Measurements from ENCODE around the gene CASKIN1. TPM values are rescaled to one million over a fixed set of nuclear protein-coding genes. Genes with fewer than 3 reads are reported as not detected.
"Not testable (repeated sequence)": the region's sequence is repeated elsewhere in the genome, so short reads cannot be mapped to it uniquely, and the experiment has no call there.

CASKIN1 gene
- total RNA-seq, 4 donors from 2014 or later, result 0.13 to 1.2 (median 0.40) TPM

DNA sequence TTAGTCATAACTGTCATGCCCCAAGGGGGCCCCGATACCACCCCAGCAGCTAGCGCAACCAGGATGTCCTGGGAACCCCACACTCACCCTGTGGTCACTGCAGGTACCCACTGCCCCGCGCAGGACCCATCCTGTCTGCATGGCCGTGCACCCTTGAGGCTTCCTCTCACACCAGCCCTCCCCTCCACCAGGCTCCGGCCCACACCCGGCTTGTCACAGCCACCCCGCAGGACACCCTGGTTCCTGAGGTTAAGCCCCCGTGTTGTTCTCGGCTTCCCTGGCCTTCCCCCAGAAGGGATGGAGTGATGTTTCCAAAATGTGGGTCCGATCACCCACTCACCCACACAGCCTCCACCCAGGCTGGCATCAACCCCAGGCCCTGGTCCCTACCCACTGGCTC, 47.4 kb upstream of the CASKIN1 start:
- H3K27ac ChIP-seq, result no peak overlapping the region
- peaks cover 43 to 44% of the 10 kb centered on the region in 2 donors for H3K36me3 ChIP-seq
- TF ChIP-seq, protein P1, sequence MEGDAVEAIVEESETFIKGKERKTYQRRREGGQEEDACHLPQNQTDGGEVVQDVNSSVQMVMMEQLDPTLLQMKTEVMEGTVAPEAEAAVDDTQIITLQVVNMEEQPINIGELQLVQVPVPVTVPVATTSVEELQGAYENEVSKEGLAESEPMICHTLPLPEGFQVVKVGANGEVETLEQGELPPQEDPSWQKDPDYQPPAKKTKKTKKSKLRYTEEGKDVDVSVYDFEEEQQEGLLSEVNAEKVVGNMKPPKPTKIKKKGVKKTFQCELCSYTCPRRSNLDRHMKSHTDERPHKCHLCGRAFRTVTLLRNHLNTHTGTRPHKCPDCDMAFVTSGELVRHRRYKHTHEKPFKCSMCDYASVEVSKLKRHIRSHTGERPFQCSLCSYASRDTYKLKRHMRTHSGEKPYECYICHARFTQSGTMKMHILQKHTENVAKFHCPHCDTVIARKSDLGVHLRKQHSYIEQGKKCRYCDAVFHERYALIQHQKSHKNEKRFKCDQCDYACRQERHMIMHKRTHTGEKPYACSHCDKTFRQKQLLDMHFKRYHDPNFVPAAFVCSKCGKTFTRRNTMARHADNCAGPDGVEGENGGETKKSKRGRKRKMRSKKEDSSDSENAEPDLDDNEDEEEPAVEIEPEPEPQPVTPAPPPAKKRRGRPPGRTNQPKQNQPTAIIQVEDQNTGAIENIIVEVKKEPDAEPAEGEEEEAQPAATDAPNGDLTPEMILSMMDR (IDR thresholded peaks at IDR 0.05), result no peak
- no peak for TF ChIP-seq POLR2A (IDR thresholded peaks at IDR 0.05)
- H3K9me3 ChIP-seq, result no peaks in the 10 kb centered on the region
- H3K4me3 ChIP-seq (replicated peaks in 1 of 3), result no peak overlapping the region
- intact Hi-C loops (cut with DNase I), result no loop called here
- WGBS, 2 donors, result 97 to 99% methylated on average over 11 of the region's 11 CpGs
- H3K27me3 ChIP-seq, result no peaks in the 10 kb centered on the region
- no peaks in the 10 kb centered on the region for H3K4me1 ChIP-seq
- DNase-seq, result no peak

DNA sequence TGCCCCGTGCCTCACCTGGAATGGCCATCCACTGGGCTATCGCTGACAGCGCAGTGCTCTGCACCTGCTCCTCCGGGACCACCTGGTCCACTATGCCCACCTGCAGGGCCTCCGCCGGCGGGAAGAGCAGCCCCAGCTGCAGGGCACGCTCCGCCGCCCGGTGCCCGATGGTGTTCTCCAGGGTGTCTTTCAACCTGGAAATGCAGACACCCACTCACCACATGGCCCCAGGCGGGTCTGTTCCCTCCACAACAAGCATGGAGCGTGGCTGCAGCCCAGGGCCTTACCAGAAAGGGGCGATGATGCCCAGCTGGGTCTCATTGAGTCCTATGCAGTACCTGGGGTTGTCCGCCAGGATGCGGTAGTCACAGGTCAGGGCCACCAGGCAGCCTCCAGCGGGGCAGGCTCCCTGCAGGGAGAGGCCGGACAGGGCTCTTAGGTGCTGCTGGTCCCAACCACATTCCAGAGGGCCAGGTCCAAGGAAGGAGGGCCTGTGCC, 46.7 kb upstream of the CASKIN1 start:
- peaks cover 43 to 44% of the 10 kb centered on the region in 2 donors for H3K36me3 ChIP-seq
- no peaks in the 10 kb centered on the region for H3K9me3 ChIP-seq
- DNase-seq, result no peak
- no peaks in the 10 kb centered on the region for H3K27me3 ChIP-seq
- H3K4me3 ChIP-seq (replicated peaks in 1 of 3), result no peak overlapping the region
- TF ChIP-seq POLR2A (IDR thresholded peaks at IDR 0.05), result no peak
- intact Hi-C loops (cut with DNase I), result no loop called here
- WGBS, 2 donors, result 98% methylated on average over 11 to 15 of the region's 19 CpGs
- no peak overlapping the region for H3K27ac ChIP-seq
- H3K4me1 ChIP-seq, result no peaks in the 10 kb centered on the region

DNA sequence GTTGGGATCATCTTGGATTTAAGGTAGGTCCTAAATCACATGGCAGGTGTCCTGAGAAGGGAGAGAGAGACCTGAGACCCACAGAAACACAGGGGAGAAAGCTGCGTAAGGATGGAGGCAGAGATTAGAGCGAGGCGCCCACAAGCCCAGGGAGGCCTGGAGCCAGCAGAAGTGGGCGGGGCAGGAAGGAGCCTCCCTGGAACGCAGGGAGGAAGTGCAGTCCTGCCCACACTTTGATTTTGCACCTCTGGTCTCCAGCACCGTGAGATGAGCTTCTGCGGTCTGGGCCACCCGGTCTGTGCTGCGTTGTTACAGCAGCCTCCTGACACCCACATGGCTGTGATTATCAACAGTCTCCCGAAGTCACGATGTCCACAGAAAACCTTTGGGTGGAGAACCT, 46.2 kb upstream of the CASKIN1 start:
- TF ChIP-seq POLR2A (IDR thresholded peaks at IDR 0.05), result no peak
- TF ChIP-seq, protein P1 (IDR thresholded peaks at IDR 0.05), result no peak
- Histone ChIP-seq H3K4me1 (no peaks in the 10 kb centered on the region), H3K9me3 (no peaks in the 10 kb centered on the region), H3K36me3 (peaks cover 43 to 44% of the 10 kb centered on the region in 2 donors), H3K27ac (no peak overlapping the region), H3K4me3 (replicated peaks in 1 of 3) (no peak overlapping the region), H3K27me3 (no peaks in the 10 kb centered on the region)
- 83 to 84% methylated on average over 7 to 8 of the region's 11 CpGs for WGBS, 2 donors
- intact Hi-C loops (cut with DNase I), result no loop called here
- no peak for DNase-seq

DNA sequence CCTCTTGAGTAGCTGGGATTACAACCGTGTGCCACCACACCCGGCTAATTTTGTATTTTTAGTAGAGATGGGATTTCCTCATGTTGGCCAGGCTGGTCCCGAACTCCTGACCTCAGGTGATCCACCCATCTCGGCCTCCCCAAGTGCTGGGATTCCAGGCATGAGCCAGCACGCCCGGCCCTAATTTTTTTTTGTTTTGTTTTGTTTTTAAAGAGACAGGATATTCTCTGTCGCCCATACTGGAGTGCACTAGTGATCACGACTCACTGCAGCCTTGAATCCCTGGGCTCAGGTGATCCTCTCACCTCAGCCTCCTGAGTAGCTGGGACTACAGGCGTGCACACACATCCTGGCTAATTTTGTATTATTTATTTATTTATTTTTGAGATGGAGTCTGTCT, 43.9 kb upstream of the CASKIN1 start:
- WGBS, 2 donors, result 77 to 80% methylated on average over 9 of the region's 9 CpGs
- DNase-seq; H3K27me3 ChIP-seq; H3K27ac ChIP-seq; intact Hi-C loops (cut with DNase I); H3K9me3 ChIP-seq; H3K4me3 ChIP-seq (replicated peaks in 1 of 3): not testable (repeated sequence)
- Histone ChIP-seq H3K4me1 (peaks cover 4 to 14% of the 10 kb centered on the region in 2 donors), H3K36me3 (peaks cover 32 to 36% of the 10 kb centered on the region in 2 donors)

DNA sequence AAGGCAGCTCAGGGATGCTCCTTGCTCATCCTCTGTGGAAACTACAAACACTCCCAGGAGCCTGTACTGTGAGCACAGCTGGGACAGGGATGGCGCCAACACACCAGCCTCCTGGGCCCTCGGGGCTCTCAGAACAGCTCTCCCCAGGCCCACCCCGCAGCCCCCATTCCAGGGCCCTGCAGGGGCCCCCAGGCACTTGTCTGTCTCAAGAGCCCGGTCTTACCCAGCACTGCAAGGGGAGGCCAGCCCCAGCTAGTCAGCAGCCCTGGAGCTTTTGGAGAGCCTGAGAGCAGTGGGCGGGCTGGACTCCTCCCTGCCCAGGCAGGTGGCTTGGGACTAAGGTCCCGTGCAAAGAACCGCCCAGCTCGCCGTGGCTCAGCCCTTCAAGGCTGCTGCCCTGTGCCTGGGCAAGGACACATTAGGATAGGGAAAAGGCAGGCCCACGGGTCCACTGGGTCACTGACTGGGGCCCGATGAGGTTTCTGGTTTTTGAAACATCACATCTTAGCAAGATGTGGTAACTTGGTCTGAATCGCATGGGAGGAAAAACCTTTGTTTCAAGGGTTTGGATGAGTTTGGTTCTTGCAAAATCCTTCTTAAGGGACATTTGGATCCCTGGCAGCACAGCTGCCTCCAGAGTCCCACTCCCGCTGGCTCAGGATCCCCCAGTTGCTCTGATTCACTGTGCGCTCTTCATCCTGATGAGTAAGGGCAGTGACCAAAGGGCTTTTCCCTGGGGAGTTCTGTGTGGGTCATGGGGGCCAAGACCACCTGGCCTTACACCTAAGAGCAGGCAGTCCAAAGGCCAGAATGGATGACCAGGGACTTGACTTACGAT, 42.7 kb upstream of the CASKIN1 start:
- H3K4me1 ChIP-seq, result peaks cover 4 to 14% of the 10 kb centered on the region in 2 donors
- 87 to 90% methylated on average over 8 to 12 of the region's 15 CpGs for WGBS, 2 donors
- TF ChIP-seq, protein P1 (IDR thresholded peaks at IDR 0.05), result no peak
- no peak for TF ChIP-seq POLR2A (IDR thresholded peaks at IDR 0.05)
- no peak overlapping the region for H3K4me3 ChIP-seq (replicated peaks in 1 of 3)
- no peak for DNase-seq
- intact Hi-C loops (cut with DNase I), result no loop called here
- H3K27me3 ChIP-seq, result no peaks in the 10 kb centered on the region
- no peaks in the 10 kb centered on the region for H3K9me3 ChIP-seq
- no peak overlapping the region for H3K27ac ChIP-seq
- H3K36me3 ChIP-seq, result peaks cover 34 to 36% of the 10 kb centered on the region in 2 donors

DNA sequence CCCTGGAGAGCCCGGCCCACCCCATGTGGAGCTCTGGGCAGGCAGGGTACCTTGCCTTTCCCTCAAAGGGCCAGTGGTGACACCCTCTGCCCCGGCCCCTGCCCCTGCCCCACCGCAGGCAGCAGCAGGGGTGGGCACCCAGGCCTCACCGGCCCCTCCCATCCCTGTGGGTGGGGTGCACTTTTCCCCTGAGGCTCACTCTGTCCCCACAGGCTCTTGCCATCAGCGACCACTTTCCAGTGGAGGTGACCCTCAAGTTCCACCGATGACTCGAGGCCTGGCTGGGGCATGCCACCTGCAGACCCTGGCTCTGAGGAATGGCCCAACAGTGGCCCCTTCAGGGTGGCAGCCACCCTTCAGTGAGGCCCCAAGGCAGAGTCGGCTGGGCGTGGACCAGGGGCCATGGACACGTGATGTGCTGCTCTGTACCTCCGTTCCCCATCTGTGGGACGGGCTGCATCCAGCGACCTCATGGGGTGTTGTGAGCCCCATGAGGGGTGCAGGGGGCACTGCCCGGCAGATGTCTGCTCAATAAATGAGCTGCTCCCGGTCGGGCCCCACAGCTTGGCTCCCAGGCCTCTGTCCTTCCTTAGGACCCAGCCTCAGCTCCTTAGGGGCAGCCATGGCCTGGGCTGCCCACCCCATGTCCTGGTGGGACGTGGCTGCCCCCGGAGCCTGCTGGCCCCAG, 41.9 kb upstream of the CASKIN1 start:
- no peak overlapping the region for H3K27ac ChIP-seq
- TF ChIP-seq POLR2A (IDR thresholded peaks at IDR 0.05), result no peak
- TF ChIP-seq, protein P1 (IDR thresholded peaks at IDR 0.05), result no peak
- 72 to 79% methylated on average over 3 to 17 of the region's 18 CpGs for WGBS, 2 donors
- no peaks in the 10 kb centered on the region for H3K27me3 ChIP-seq
- intact Hi-C loops (cut with DNase I), result no loop called here
- peaks cover 35 to 36% of the 10 kb centered on the region in 2 donors for H3K36me3 ChIP-seq
- no peaks in the 10 kb centered on the region for H3K9me3 ChIP-seq
- DNase-seq, result no peak
- peaks cover 6 to 17% of the 10 kb centered on the region in 2 donors for H3K4me1 ChIP-seq
- H3K4me3 ChIP-seq (replicated peaks in 1 of 3), result no peak overlapping the region
